Measurements from ENCODE around the gene RHCG. TPM values are rescaled to one million over a fixed set of nuclear protein-coding genes. Genes with fewer than 3 reads are reported as not detected.

RHCG gene
- total and polyA plus RNA-seq, 12 donors, result 0.33 to 4.1 (median 1.5) TPM; not detected in 2

DNA sequence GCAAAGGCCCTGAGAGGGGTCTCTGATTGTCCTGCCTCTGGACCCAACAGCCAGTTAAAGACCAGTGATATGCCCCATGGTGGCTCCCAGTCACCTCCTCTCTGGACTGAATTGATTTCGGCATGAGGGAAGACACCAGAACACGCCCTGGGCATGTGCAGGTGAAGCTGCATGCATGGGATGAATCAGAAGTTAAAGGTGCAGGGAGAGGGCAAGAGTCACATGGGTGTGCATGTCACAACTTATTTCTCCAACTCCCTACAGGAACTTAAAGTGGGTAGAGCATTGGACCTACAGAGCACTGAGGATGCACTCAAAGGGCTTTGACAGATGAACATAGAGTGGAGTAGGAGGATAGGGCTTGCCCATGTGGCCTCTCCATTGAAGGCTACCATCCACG lies 16.9 kb upstream of the RHCG start:
- H3K9me3 ChIP-seq (replicated peaks in 1 of 3), result no peaks in the 10 kb centered on the region
- TF ChIP-seq, protein P1, sequence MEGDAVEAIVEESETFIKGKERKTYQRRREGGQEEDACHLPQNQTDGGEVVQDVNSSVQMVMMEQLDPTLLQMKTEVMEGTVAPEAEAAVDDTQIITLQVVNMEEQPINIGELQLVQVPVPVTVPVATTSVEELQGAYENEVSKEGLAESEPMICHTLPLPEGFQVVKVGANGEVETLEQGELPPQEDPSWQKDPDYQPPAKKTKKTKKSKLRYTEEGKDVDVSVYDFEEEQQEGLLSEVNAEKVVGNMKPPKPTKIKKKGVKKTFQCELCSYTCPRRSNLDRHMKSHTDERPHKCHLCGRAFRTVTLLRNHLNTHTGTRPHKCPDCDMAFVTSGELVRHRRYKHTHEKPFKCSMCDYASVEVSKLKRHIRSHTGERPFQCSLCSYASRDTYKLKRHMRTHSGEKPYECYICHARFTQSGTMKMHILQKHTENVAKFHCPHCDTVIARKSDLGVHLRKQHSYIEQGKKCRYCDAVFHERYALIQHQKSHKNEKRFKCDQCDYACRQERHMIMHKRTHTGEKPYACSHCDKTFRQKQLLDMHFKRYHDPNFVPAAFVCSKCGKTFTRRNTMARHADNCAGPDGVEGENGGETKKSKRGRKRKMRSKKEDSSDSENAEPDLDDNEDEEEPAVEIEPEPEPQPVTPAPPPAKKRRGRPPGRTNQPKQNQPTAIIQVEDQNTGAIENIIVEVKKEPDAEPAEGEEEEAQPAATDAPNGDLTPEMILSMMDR (IDR thresholded peaks at IDR 0.05), result no peak
- no peak for TF ChIP-seq POLR2A (IDR thresholded peaks at IDR 0.05)
- no peak overlapping the region for H3K27ac ChIP-seq
- H3K4me3 ChIP-seq, result no peak overlapping the region
- no peaks in the 10 kb centered on the region for H3K27me3 ChIP-seq
- intact Hi-C loops (cut with DNase I), result no loop called here
- DNase-seq, result no peak
- H3K4me1 ChIP-seq (replicated peaks in 1 of 2), result no peaks in the 10 kb centered on the region
- 78 to 85% (median 81%) methylated on average over 3 of the region's 3 CpGs for WGBS, 4 donors
- no peaks in the 10 kb centered on the region for H3K36me3 ChIP-seq (replicated peaks in 1 of 2)

- Histone ChIP-seq H3K27me3 (no peaks in the 10 kb centered on the region), H3K4me1 (replicated peaks in 1 of 2) (no peaks in the 10 kb centered on the region), H3K36me3 (replicated peaks in 1 of 2) (no peaks in the 10 kb centered on the region), H3K27ac (no peak overlapping the region), H3K9me3 (replicated peaks in 1 of 3) (no peaks in the 10 kb centered on the region), H3K4me3 (no peak overlapping the region)
- DNase-seq, result no peak
- TF ChIP-seq POLR2A (IDR thresholded peaks at IDR 0.05), result no peak
- TF ChIP-seq, protein P1 (IDR thresholded peaks at IDR 0.05), result no peak
- intact Hi-C loops (cut with DNase I), result no loop called here
- 47 to 79% (median 53%) methylated on average over 4 of the region's 4 CpGs for WGBS, 4 donors
Observed at GRCh38 chr15:89512631-89513030, 16.2 kb upstream of the RHCG start.

- no peaks in the 10 kb centered on the region for H3K4me1 ChIP-seq (replicated peaks in 1 of 2)
- H3K27ac ChIP-seq, result no peak overlapping the region
- intact Hi-C loops (cut with DNase I), result no loop called here
- H3K4me3 ChIP-seq, result no peak overlapping the region
- TF ChIP-seq, protein P1 (IDR thresholded peaks at IDR 0.05), result no peak
- TF ChIP-seq POLR2A (IDR thresholded peaks at IDR 0.05), result no peak
- no peak for DNase-seq
- H3K36me3 ChIP-seq (replicated peaks in 1 of 2), result no peaks in the 10 kb centered on the region
- H3K9me3 ChIP-seq (replicated peaks in 1 of 3), result no peaks in the 10 kb centered on the region
- 64 to 76% (median 74%) methylated on average over 2 to 4 of the region's 4 CpGs for whole genome bisulfite sequencing, 4 donors
- peaks cover 5% of the 10 kb centered on the region for H3K27me3 ChIP-seq
Observed at GRCh38 chr15:89506026-89506686, 9.8 kb upstream of the RHCG start.

DNA sequence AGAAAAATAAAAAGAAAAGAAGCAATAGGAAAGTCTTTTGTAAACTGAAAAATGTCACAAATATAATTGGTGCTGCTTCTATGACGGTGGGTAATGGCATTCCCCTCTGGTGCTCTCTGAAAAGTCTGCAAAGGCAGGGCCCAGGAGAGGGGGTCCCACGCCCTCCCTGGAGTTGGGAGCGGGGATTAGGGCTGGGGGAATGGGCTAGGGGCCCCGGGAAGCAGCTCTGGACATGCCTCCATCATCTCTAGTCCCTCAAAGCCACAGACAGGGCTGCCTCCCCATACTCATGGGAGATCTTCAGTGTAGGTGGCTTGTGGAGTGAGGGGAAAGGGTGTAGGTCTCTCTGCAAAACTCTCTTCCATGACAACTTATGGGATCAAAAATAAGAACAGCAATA lies 7.8 kb upstream of the RHCG start:
- Histone ChIP-seq H3K27me3 (peaks cover 5% of the 10 kb centered on the region), H3K36me3 (replicated peaks in 1 of 2) (no peaks in the 10 kb centered on the region), H3K27ac (no peak overlapping the region), H3K4me3 (no peak overlapping the region), H3K4me1 (replicated peaks in 1 of 2) (no peaks in the 10 kb centered on the region), H3K9me3 (replicated peaks in 1 of 3) (no peaks in the 10 kb centered on the region)
- intact Hi-C loops (cut with DNase I), result no loop called here
- no peak for DNase-seq
- 54 to 77% (median 74%) methylated on average over 3 to 4 of the region's 4 CpGs for WGBS, 4 donors
- TF ChIP-seq POLR2A (IDR thresholded peaks at IDR 0.05), result no peak
- TF ChIP-seq, protein P1 (IDR thresholded peaks at IDR 0.05), result no peak

All from adrenal gland (tissue), 12 donors.